ENCODE measurements around the gene SMARCAL1.

Gene SMARCAL1

DNA sequence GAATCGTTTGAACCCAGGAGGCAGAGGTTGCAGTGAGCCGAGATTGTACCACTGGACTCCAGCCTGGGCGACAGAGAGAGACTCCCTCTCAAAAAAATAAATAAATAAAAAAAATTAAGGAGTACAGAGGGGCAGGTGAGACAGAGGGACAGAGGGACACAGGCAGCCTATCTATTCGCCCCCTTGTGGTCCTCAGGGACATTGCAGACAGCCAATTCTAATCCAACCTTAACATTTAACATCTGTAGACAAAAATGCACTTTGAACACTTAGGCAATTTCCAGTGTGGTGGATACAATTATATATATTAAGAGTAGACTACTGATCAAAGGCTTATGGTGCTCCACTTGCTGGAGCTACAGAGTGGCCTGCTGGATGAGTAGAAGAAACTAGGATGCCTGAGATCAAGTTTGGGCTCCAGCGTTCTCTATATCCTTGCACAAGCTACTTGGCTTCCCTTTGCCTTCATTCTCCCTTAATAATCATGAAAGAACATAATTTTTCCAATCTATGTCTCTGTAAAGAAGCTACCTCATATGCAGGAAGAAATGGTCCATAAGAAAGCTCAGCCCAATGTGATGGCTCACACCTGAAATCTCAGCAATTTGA lies 8.2 kb upstream of the SMARCAL1 start:
- no peak overlapping the region for H3K27ac ChIP-seq (ENCODE audit: poor library complexity, severe bottlenecking)
- no peaks in the 10 kb centered on the region for H3K36me3 ChIP-seq (ENCODE audit: low read depth)
- no peaks in the 10 kb centered on the region for H3K9me3 ChIP-seq (ENCODE audit: severe bottlenecking)
- H3K4me3 ChIP-seq (ENCODE audit: severe bottlenecking), result no peak overlapping the region
- ATAC-seq (ENCODE audit: low read depth), result peak; percentile 66; the same call in 2 of the 3 replicates
- DNase-seq (ENCODE audit: low spot score), result no peak
- no peaks in the 10 kb centered on the region for H3K4me1 ChIP-seq (ENCODE audit: insufficient read depth, poor library complexity, severe bottlenecking)
- H3K27me3 ChIP-seq (ENCODE audit: insufficient read depth, poor library complexity, severe bottlenecking), result no peaks in the 10 kb centered on the region
- TF ChIP-seq, protein P1, sequence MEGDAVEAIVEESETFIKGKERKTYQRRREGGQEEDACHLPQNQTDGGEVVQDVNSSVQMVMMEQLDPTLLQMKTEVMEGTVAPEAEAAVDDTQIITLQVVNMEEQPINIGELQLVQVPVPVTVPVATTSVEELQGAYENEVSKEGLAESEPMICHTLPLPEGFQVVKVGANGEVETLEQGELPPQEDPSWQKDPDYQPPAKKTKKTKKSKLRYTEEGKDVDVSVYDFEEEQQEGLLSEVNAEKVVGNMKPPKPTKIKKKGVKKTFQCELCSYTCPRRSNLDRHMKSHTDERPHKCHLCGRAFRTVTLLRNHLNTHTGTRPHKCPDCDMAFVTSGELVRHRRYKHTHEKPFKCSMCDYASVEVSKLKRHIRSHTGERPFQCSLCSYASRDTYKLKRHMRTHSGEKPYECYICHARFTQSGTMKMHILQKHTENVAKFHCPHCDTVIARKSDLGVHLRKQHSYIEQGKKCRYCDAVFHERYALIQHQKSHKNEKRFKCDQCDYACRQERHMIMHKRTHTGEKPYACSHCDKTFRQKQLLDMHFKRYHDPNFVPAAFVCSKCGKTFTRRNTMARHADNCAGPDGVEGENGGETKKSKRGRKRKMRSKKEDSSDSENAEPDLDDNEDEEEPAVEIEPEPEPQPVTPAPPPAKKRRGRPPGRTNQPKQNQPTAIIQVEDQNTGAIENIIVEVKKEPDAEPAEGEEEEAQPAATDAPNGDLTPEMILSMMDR (IDR thresholded peaks at IDR 0.05; ENCODE audit: poor library complexity, severe bottlenecking), result peak; percentile 85

DNA sequence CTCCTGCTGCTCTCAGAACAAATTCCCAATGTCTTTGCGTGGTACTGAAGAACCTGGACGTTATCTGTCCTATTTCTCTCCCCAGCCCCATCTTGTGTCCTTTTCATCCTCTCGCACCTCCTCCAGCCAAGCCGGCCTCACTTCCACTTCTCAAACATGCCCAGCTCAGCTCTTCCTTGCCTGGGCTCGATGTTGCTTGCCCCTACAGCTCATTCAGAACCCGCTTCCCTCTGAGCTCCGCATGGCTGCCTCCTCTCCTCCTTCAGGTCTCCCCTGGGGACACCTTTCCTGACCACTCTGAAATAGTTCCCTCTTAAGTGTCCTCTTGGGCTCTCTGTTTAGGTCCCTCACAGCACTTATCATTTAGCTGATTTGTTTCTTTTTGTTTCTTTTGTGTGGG lies 6.7 kb upstream of the SMARCAL1 start:
- ATAC-seq (ENCODE audit: low read depth) (no peak), DNase-seq (ENCODE audit: low spot score) (no peak)
- no peak overlapping the region for H3K4me3 ChIP-seq (ENCODE audit: severe bottlenecking)
- no peak overlapping the region for H3K27ac ChIP-seq (ENCODE audit: poor library complexity, severe bottlenecking)
- TF ChIP-seq, protein P1 (IDR thresholded peaks at IDR 0.05; ENCODE audit: poor library complexity, severe bottlenecking), result no peak
- H3K27me3 ChIP-seq (ENCODE audit: insufficient read depth, poor library complexity, severe bottlenecking), result no peaks in the 10 kb centered on the region
- H3K36me3 ChIP-seq (ENCODE audit: low read depth), result no peaks in the 10 kb centered on the region
- no peaks in the 10 kb centered on the region for H3K9me3 ChIP-seq (ENCODE audit: severe bottlenecking)
- no peaks in the 10 kb centered on the region for H3K4me1 ChIP-seq (ENCODE audit: insufficient read depth, poor library complexity, severe bottlenecking)

DNA sequence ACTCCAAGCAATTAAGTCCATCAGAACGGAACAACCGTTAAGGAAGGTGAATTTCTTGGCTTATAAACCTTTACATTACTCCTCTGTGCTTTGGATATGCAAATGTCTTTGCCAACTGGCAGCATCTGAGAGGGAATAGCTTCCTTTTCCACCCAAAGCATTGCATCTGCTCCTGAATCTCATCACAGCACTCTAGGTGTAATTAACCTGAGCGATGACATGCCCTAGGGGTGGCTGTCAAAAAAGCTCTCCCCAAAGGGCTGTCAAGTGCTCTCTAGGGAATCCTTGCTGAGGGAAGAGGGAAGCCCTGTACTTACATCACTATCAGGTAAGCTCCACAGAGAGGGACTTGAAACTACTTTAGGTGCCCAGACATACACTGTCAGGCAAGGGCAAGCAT lies 5.5 kb upstream of the SMARCAL1 start:
- H3K27me3 ChIP-seq (ENCODE audit: insufficient read depth, poor library complexity, severe bottlenecking), result no peaks in the 10 kb centered on the region
- TF ChIP-seq, protein P1 (IDR thresholded peaks at IDR 0.05; ENCODE audit: poor library complexity, severe bottlenecking), result no peak

DNA sequence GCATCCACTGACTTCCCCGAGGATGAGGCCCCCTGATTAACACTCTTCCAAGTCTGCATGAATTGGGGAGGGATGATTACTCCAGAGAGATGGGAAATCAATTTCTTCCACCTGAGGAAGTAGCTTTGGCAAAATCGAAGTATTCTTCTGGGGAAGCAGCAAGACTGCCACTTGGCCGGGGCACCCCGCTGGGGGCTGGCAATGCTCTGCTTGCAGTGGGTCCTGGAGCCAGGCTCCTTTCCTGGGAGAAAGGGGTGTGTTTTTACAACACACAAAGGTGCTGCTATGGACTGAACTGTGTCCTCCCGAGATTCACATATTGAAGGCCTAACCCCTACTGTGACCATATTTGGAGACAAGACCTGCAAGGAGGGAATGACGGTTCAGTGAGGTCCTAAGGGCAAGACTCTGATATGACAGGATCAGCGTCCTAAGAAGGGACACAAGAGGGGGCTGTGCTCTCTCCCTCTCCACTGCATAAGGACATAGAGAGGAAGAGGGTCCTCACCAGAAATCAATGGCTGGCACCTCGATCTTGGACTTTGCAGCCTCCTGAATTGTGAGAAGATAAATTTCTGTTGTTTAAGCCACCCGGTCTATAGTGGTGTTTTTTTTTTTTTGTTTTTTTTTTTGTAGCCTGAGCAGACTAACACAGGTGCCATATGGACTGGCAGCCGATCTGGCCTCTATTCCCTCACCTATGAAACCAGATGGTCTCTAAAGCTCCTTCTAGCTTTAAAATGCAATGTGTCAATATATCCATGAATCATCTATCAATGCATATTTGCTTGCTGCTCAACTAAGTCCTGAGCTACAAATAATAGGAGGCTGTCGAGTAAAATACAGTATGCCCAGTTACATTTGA lies 3.6 kb upstream of the SMARCAL1 start:
- Histone ChIP-seq H3K4me1 (ENCODE audit: insufficient read depth, poor library complexity, severe bottlenecking) (peaks cover 4% of the 10 kb centered on the region), H3K27me3 (ENCODE audit: insufficient read depth, poor library complexity, severe bottlenecking) (no peaks in the 10 kb centered on the region), H3K4me3 (ENCODE audit: severe bottlenecking) (no peak overlapping the region), H3K9me3 (ENCODE audit: severe bottlenecking) (no peaks in the 10 kb centered on the region), H3K36me3 (ENCODE audit: low read depth) (no peaks in the 10 kb centered on the region), H3K27ac (ENCODE audit: poor library complexity, severe bottlenecking) (no peak overlapping the region)
- TF ChIP-seq, protein P1 (IDR thresholded peaks at IDR 0.05; ENCODE audit: poor library complexity, severe bottlenecking), result no peak
- no peak for ATAC-seq (ENCODE audit: low read depth)
- no peak for DNase-seq (ENCODE audit: low spot score)

More for the DNA sequence above, 5.5 kb upstream of the SMARCAL1 start:
- no peaks in the 10 kb centered on the region for H3K9me3 ChIP-seq (ENCODE audit: severe bottlenecking)
- no peak overlapping the region for H3K4me3 ChIP-seq (ENCODE audit: severe bottlenecking)
- DNase-seq (ENCODE audit: low spot score), result no peak
- ATAC-seq (ENCODE audit: low read depth), result no peak
- peaks cover 4% of the 10 kb centered on the region for H3K4me1 ChIP-seq (ENCODE audit: insufficient read depth, poor library complexity, severe bottlenecking)
- H3K27ac ChIP-seq (ENCODE audit: poor library complexity, severe bottlenecking), result no peak overlapping the region
- no peaks in the 10 kb centered on the region for H3K36me3 ChIP-seq (ENCODE audit: low read depth)
